Ishikawa (cell line): ENCODE data around the gene SH3TC1.

Experiments used
- CEBPB ChIP-seq: IDR thresholded peaks from 2 replicates; pipeline ENCODE4 v1.6.1; 2012
- EGR1 ChIP-seq: IDR thresholded peaks from 2 replicates; pipeline ENCODE4 v1.6.1; 2012
- TCF12 ChIP-seq: IDR thresholded peaks from 2 replicates; pipeline ENCODE4 v1.6.1; 2012; ENCODE audit warnings: low read depth
- YY1 ChIP-seq: IDR thresholded peaks from 2 replicates; pipeline ENCODE4 v1.6.1; 2012; ENCODE audit warnings: low read depth

DNA sequence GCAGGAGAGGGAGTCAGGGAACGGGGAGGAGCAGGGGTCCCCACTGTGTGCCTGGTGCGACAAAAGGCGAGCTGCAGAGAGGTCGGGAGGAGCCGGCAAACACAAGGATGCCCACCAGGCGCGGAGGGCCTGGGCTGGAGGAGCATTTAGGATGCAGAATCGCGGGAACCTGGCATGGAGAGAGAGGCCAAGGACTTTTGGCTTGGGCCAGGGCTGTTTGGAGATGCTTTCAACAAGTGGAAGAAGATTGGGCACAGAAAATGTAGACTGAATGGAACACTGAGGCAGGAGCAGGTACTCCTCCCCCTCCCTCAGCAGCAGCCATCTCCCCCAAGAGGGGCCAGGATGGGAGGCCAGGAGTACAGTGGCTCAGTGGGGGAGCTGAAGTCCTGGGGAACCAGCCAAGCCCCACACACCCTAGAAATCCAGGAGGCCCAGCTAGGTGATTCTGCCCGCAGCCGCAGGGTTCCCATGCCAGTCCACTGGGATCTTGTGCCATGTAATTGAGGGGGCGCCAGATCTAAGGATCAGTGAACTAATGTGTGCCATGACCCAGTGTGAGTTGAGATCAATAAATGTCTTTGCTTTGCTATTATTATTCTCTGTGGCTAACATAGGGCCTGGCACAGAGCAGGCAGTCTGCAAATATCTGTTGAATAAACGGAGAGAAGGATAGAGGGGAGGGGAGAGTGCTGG, 39.4 kb upstream of the SH3TC1 start:
- TF ChIP-seq CEBPB (no peak), TCF12 (no peak), YY1 (no peak), EGR1 (no peak)
